GM21360 (cell line): ENCODE measurements around the gene NOL7.

Experiments
- ATAC-seq: cut with Tn5 transposase; IDR thresholded peaks from one replicate; pipeline ENCODE4 v1.9.1; 2021; ENCODE audit warnings: mild to moderate bottlenecking, moderate library complexity; ENCODE audit not compliant: unreplicated experiment

The NOL7 gene

DNA sequence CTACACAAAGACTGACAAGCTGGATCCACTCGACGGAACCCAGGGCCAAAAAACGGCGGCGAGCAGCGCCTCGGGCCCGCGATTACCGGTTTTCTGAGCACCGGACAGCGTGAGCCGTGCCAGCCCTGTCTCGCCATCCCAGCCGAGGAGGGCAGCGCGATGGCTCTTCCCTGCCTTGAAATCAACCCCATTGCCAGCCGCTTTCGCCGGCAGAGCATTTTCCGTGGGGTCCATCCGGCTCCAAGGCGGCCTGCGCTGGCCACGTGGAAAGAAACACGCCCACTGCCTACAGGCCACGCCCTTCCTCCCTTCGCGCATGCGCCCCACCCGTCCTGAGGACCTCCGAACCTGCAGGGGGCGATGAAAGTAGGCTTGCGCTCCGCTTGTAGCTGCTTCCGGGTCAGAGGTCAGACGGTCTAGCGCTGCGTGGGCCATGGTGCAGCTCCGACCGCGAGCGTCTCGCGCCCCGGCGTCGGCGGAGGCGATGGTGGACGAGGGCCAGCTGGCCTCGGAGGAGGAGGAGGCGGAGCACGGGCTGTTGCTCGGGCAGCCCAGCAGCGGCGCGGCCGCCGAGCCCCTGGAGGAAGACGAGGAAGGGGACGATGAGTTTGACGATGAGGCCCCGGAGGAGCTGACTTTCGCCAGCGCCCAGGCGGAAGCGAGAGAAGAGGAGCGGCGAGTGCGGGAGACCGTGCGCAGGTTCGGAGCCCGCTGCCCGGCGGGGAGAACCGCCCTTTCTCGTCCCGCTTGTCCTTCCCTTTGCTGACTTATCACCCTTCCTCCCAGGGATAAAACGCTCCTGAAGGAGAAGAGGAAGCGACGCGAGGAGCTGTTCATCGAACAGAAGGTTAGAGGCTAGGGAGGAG lies at the start of gene NOL7:
NOL7 (plus strand) TSS at position 410 of the 866 bp plus-strand sequence; CDS start at position 434, 24 bp downstream.
- ATAC-seq, result peak; percentile 83

DNA sequence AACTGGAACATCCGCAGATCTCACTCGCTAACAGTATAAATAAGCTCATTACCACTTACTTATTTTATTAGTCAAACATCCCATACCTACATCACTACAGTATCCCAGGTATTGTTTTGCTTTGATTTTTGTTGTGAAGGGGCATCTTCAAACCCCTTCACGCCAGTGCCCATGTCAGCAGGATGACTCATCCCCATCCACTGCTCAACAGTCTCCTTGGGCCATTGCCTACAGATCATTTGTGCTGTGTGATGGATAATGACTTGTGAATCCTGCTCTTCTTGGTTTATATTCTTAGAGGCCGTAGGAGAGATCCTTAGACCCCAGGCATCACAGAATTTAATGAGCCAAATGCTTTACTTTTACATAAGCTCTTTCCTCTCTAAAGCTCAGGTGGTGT lies 49.2 kb upstream of the NOL7 start:
- no peak for ATAC-seq

DNA sequence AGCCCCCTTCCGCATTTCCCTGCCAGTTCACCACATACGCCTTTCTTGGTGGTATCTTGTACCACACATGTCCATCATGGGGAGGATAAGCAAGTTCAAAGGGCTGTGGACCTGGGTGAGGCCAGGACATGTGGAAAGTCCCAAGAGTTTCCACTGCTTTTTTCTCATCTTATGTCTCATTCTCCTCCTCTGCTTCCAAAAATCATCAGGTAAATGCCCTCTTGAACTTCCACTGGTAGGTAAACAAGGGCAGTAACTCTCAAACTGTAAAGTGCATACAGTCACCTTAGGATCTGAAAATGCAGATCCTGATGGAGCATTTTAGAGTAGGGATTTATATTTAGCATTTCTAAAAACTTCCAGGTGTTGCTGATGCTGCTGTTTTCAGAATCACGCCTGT lies 48.6 kb upstream of the NOL7 start:
- ATAC-seq, result no peak

DNA sequence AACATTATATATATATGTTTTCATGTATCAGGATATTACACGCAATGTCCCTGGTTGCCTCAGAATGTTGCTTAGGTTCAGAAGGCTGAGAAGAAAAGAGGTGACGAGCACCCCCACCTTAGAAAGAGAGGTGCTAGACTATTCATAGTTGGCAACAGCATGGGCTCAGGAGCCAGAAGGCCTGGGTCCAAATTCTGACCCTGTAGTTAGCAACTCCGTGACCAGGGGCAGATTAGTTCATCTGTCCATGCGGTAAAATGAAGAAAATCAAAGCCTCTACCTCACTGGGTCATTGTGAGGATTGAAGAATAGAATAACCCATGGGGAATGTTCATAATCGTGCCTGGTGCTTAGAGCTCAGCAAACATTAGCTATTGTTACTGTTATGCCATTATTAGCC lies 46.2 kb upstream of the NOL7 start:
- no peak for ATAC-seq

DNA sequence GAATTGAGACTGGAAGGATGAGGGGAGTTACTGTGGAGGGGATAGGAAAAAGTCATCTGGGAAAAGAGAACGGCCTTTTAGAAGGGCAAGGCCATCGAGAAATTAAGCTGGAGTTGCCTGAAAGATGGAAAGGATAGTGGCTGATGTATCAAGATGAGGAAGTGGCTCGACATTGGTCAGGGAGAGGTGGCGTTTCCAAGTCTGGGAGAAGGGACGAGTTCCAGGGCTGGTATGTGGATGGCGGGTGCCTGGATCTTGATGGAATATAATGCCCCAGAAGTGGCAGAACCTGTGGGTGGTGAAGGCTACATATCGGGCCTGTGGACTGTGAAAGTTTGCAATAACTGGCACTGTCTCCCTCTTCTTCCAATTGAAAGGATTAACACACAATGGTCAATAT lies 42.9 kb upstream of the NOL7 start:
- ATAC-seq, result no peak

DNA sequence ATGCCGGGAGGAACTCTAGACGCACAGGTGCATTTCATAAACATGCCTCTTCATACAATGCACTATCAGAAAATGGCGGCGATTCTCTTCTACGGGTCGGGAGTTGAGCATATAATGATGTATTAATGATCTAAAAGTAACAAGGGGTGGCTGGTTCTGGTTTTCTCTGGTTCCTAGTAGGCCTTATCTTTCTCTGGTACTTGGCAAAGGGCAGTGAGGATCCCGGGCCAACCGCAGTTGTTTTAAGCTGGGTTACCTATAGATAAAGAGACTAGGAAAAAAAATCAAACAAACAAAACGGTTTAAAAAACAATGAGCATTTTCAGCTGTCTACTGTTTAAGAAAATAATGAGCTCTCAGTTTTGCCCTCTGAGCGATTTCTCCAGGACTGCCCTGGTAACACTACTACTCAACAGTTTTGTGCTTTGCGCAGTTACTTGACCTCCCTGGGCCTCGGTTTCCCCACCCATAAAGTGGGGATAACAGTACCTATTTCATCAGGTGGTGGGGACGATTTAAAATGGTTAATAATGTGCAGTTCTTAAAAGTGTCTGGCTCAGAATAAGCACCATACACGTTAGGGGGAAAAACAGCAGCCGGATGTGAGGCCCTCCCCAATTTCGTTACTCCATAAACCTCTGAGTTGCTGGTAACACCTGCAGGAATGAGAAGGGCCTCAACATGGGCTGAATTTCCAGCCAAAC lies 42.0 kb upstream of the NOL7 start:
- ATAC-seq, result no peak

DNA sequence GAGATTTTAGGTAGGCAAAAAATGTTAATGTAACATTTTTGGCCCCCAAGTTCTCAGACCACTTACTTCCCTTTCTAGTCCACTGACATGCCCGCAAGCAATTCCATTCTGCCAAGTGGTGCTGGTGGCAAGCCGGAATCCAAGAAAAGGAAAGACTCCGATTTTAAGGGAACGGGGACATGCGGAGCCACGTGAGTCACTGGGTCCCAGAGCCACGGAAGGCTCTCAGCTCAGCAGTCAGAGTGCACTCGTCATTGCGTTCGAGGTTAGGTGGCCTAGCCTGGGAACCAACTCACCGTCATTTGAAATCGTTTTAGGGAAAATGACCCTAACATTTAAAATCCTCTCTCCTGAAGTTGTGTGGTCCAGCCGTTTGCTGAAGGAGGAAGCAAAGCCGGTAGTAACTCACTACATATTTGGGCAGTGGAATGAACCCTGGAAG lies 41.4 kb upstream of the NOL7 start:
- no peak for ATAC-seq

DNA sequence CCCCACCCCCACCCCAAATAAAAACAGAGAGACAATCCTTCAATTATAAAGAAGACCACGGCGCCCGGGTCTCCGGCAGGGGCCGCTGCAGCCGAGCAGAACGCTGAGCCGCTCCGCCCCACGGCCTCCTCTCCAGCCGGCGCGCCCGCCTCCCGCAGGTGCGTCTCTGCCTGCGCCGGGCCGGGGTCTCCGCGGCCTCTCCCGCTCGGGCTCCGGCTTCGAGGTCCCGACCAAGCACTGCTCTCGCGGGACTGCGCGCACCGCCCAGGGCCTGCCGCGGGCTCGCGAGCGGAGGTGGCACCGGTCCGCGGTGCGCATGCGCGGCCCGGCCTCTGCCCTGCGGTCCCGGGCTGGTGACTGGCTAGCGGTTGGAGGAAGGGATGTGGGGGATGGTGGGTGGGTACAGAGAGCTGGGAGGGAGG lies 41.0 kb upstream of the NOL7 start:
- ATAC-seq, result peak; percentile 80

DNA sequence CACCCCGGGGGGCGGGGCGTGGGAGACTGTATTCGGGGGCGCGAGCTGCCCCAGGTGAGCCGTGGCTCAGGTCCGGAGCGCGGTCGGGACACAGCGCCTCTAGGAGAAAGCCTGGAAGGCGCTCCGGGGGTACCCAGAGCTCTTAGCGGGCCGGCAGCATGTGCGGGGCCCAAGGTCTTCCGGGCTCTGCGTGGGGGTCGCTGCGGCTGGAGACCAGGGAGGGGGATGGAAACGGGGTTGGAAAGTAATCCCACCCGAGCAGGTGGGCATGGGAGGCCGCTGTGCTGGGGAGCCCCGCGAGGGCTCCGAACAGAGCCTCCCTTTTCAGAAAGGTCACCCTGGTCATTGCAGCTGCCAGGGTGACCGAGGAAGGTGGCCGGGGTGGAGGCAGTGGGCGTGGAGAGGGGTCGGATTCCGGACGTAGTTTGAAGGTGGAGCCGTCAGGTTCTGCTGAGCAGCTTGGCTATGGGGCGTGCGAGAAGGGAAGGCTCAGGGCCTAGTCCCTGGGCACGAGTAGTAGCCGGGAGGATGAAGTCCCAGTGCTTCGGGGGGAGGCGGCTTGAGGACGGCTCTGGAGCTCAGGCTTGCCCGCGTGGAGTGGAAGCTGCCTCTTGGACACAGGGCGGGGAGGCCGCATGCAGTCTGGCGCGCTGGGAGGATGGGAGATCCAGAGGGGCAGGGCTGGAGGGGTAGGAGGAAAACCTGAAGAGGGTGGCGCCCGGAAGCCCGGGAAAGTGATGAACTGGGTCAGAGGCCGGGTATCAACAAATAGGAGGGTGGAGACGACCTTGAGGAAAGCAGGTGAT lies 40.4 kb upstream of the NOL7 start, which contains the start of gene SIRT5:
SIRT5 (plus strand) TSS at position 31 of the 806 bp plus-strand sequence. CDS start 9,510 bp downstream, outside the sequence.
- ATAC-seq, result peak; percentile 57

DNA sequence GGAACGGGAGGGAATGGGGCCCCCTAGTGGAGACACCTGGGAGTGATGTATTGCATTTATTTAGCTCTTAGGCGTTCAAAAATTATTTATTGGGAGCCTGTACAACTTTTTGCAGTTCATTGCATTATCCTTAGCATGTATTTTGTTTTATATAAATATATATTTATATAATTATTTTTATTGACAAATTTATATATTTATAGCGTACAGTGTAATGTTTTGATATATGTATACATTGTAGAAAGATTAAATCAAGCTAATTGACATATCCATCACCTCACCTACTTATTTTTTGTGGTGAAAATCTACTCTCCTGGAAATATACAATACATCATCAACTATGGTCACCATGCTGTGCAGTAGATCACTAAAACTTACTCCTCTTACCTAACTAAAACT lies 39.8 kb upstream of the NOL7 start:
- no peak for ATAC-seq

DNA sequence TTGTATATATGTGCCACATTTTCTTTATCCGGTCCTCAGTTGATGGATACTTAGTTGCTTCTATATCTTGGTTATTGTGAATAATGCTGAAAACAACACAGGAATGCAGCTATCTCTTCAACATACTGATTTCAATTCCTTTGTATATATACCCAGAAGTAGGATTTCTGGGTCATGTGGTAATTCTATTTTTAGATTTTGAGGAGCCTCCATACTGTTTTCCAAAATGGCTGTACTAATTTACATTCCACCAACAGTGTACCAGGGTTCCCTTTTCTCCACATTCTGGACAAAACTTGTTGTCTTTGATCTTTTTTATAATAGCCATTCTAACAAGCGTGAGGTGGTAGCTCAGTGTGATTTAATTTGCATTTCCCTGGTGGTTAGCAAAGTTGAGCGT lies 39.1 kb upstream of the NOL7 start:
- no peak for ATAC-seq

DNA sequence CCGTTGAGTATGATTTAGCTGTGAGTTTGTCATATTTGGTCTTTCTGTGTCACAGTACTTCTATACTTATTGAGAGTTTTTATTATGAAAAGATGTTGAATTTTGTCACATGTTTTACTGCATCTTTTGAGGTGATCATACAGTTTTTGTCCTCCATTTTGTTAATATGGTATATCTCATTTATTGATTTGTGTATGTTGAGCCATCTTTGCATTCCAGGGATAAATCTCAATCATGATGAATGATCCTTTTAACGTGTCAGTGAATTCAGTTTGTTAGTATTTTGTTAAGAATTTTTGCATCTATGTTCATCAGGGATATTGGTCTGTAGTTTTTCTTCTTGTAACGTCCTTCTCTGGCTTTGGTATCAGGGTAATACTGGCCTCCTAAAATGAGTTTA lies 37.2 kb upstream of the NOL7 start:
- ATAC-seq, result no peak

DNA sequence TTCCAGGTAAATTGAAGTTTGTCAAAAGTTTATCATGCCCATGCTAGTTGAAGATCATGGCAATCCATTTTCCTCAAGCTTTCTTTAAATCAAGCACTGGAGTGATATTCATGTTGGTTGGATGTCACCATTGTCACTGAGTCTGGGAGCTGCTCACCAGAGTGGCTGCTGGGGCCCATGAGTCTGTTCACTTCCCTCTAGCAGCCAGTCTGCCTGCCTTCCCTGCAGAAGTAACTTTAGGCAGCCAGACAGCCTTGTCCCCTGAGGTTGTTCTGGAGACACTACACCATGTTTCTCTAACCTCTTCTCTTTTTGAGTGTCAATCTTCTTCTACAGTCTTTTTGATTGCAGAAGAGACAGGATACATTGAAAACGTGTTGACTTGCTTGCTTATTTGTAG lies 35.2 kb upstream of the NOL7 start:
- no peak for ATAC-seq

DNA sequence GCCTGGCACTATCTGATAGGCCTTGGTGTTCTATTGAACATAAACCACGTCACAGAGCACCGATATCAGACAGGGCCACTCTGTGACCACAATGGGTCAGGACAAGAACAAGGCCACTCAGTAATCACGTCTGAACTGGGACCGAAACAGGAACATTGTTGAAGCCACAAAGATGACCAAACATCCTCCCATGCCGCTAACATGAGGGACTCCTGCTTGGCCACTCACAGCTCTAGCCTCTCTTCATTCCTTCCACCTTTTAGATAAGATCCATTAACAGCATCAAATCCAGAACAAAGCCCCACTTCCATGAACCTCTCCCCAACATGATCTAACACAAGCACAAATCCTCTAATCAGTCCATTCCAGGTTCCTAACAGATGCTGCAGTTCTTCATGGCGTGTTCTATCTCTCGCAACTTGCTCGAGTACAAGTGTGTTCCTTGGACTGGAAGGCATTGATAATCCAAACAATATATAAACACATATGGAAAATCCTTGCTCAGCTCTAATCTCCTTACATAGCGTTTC lies 33.4 kb upstream of the NOL7 start:
- ATAC-seq, result no peak

DNA sequence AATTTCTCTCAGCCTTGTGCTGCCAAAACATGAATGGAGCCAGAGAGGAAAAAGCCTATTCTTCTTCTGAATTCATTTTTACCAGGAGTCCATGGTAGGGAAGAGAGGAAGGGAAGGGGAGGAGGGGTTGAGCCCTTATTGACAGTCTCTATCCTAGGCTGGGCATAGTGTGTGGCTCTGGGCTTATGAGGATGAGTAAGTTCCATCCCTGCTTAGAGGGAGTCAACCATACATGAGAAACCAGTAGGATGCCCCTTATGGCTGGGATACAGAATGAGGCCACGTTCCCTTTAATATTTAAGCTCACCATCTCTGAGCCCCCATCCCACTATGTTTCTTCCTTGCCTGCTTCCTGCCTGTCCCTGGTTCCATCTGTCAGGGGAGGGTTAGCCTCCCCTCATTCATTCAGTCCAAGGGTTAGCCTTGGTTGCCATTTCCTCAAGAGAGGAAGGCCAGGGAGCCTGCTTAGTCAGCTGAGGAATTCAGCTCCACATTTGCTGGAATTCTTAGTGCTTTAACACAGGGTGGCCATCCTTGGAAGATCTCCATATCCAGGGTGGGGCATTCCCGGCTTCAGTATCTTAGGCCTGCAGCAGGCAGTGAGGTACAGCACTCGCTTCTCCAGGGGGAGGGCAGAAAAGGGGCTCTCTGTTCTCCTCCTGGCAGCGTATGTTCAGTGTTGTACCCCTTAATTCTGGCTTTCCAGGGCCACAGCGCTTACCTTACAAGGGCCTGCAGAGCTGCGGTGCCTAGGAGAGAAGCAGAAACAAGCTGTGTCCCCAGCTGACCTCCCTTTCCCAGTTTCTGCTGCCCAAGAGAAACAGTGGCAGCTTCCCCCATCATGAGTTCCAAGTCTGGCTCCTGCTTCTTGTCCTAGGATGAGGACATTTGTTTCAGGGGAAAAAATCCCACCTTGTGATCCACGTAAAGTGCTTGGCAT lies 28.3 kb upstream of the NOL7 start:
- ATAC-seq, result no peak

DNA sequence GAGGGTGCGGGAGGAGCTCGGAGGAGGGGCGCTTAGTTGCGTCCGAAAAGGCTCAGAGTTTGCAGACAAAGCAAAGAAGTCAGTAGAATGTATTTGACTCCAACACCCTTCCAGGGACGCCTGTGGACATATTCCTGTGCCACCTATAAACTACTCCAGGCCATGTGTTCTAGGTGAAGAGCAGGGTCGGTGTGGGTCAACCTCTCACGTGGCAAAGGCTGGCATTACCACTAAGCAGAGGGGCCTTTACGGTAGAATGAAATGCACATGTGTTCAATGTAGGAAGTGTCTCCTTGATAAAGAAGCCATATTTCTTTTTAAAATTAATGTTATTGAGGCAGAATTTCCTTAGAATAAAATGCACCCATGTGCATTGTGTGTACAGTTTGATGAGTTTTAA lies 25.3 kb upstream of the NOL7 start:
- no peak for ATAC-seq

DNA sequence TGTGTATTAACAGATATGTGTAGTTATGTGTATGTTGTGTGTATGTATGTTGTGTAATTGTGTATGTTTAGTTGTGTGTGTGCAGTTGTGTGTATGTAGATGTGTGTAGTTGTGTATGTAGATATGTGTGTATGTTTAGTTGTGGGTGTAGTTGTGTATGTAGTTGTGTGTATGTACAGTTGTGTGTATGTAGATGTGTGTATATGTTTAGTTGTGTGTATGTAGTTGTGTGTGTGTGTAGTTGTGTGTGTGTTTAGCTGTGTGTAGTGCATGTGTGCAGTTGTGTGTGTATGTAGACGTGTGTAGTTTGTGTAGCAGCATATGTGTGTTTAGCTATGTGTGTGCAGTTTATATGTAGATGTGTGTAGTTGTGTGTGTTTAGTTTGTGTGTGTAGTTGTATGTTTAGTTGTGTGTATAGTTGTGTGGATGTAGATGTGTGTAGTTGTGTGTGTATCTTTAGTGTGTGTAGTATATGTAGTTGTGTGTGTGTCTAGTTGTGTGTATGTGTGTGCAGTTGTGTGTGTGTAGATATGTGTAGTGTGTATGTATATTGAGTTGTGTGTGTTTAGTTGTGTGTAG lies 24.5 kb upstream of the NOL7 start:
- ATAC-seq, result no peak

DNA sequence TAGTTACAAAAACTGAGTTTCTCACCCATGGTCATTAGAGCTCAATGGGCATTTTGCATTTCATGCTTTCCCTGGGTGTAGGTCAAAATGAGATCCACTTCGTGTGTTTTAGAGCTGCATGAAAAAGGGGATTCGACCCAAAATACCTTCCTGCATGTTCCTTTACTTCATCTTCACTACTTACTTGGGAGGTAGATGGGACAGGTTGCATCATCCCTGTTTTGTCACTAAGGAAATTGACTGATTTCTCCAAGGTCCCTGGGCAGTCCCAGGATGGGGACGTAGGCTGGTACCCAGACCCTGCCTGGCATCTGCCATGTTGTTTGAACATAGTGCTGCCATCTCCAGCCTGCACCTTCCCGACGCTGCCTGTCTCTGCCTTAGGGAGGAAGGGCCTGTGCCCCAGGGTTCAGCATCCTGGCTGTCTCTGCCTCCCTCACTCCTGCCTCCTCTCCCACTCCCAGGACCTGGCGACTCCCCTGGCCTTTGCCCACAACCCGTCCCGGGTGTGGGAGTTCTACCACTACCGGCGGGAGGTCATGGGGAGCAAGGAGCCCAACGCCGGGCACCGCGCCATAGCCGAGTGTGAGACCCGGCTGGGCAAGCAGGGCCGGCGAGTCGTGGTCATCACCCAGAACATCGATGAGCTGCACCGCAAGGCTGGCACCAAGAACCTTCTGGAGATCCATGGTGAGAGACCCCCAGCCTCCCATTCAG lies 23.8 kb upstream of the NOL7 start:
- no peak for ATAC-seq

DNA sequence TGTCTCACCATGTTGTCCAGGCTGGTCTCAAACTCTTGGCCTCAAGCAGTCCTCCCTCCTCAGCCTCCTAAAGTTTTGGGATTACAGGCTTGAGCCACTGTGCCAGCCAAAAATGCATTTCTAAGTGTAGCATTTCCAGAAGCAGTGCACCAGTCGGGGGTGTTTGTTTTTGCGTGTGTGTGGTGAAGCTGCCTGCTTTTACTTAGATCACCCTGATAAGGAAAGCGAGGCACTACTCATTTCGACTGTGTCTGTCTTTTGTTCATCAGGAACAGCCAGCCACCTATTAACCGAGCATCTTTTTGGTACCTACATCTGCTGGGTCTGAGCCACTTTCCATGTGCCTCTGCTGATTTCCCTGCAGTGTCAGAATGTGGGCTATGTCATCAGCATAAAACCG lies 22.0 kb upstream of the NOL7 start:
- no peak for ATAC-seq
